HepG2 (cell line): Measurements from ENCODE around the gene ARHGEF9. TPM values are rescaled to one million over a fixed set of nuclear protein-coding genes. Genes with fewer than 3 reads are reported as not detected.

Experiments
- ATAC-seq: fragments of 200-7000 bp; cut with Tn5 transposase; 3 replicates; pipeline ENCODE4 v1.9.1; 2020; ENCODE audit warnings: mild to moderate bottlenecking, moderate library complexity
- BruUV-seq: library from RNA; stranded (reverse); fragments of 400-500 nt; replicated peaks from 2 replicates; lab custom pipeline; 2021; lab: Mats Ljungman, UMichigan
- CTCF ChIA-PET: fragments of 300-600 bp; formaldehyde crosslinking; extraction: SDS; loops from one replicate; lab custom pipeline; 2021; ENCODE audit warnings: low total read pairs, inconsistent platforms, low intra/inter-chr PET ratio; lab: Yijun Ruan, JAX
- POLR2A ChIA-PET: fragments of 350-600 bp; sonication (Branson Sonifier 250); formaldehyde crosslinking; loops from one replicate; lab custom pipeline; 2020; ENCODE audit warnings: antibody characterized with exemption, inconsistent platforms; lab: Yijun Ruan, JAX
- DNase-seq: peaks from one replicate; pipeline ENCODE4 v3.0.0-alpha.2; 2015; ENCODE audit warnings: low spot score
- FAIRE-seq: peaks from 3 replicates; lab custom pipeline; 2011; peaks lifted over from hg19 to GRCh38; lab: Jason Lieb, UNC
- H2AFZ ChIP-seq: one replicate; pipeline ENCODE4 v1.6.1; 2011; ENCODE audit warnings: low read length, inconsistent platforms
- H3K27ac ChIP-seq: fragments of 300-600 bp; 3 replicates; pipeline ENCODE4 v1.8.0; 2011; ENCODE audit warnings: mixed run types, mild to moderate bottlenecking, mixed read lengths, low read length, inconsistent platforms; ENCODE audit not compliant: insufficient read depth; ENCODE audit errors: extremely low read length
- H3K27me3 ChIP-seq, 2 experiments: fragments of 200-600 bp in 1 of 2; 2 replicates in 1 of 2; 3 replicates in 1 of 2; pipeline versions ENCODE4 v1.6.0 to v1.8.0; 2011; ENCODE audit warnings: low read length in 2 of 2, mild to moderate bottlenecking in 2 of 2, moderate library complexity in 2 of 2, inconsistent platforms in 1 of 2; ENCODE audit not compliant: insufficient read depth in 2 of 2, control insufficient read depth in 1 of 2
- H3K36me3 ChIP-seq, 2 experiments: fragments of 200-600 bp in 1 of 2; replicated peaks in 1 of 2; 2 replicates in 1 of 2; 3 replicates in 1 of 2; pipeline versions ENCODE4 v1.5.1 to v1.8.0; 2011; ENCODE audit warnings: low read length in 2 of 2, inconsistent platforms in 1 of 2; ENCODE audit not compliant: insufficient read depth in 2 of 2, control insufficient read depth in 1 of 2
- H3K4me1 ChIP-seq: 2 replicates; pipeline ENCODE4 v1.5.1; 2012; ENCODE audit warnings: low read length, inconsistent platforms; ENCODE audit not compliant: insufficient read depth
- H3K4me2 ChIP-seq: 2 replicates; pipeline ENCODE4 v1.6.0; 2011; ENCODE audit warnings: low read depth, low read length, inconsistent platforms
- H3K4me3 ChIP-seq, 3 experiments: fragments of 200-600 bp in 1 of 3; sonication (generic), shearing (Covaris generic) in 1 of 3; replicated peaks in 1 of 3; 2 replicates each; pipeline ENCODE4 v1.5.1; 2011 to 2016; ENCODE audit warnings: low read length in 3 of 3, inconsistent platforms in 2 of 3, low read depth in 2 of 3, mild to moderate bottlenecking in 2 of 3, control low read depth in 1 of 3, mixed read lengths in 1 of 3; ENCODE audit not compliant: insufficient read depth in 1 of 3
- H3K79me2 ChIP-seq: one replicate; pipeline ENCODE4 v1.6.1; 2011; ENCODE audit warnings: low read length, inconsistent platforms; ENCODE audit not compliant: insufficient read depth
- H3K9ac ChIP-seq: 2 replicates; pipeline ENCODE4 v1.6.0; 2011; ENCODE audit warnings: mild to moderate bottlenecking, low read depth, low read length, inconsistent platforms; ENCODE audit not compliant: insufficient read depth
- H3K9me3 ChIP-seq: 2 replicates; pipeline ENCODE4 v1.5.1; 2012; ENCODE audit warnings: mild to moderate bottlenecking, low read length
- H4K20me1 ChIP-seq: 2 replicates; pipeline ENCODE4 v1.6.0; 2011; ENCODE audit warnings: inconsistent platforms, mild to moderate bottlenecking, low read length, moderate library complexity; ENCODE audit not compliant: insufficient read depth
- ELF3 ChIP-seq: IDR thresholded peaks from 2 replicates; pipeline ENCODE4 v1.6.1; 2016; ENCODE audit warnings: missing genetic modification reagents, missing compliant biosample characterization
- HES4 ChIP-seq: sonication (generic); formaldehyde crosslinking; IDR thresholded peaks from 2 replicates; pipeline ENCODE4 v1.9.0; 2021; ENCODE audit warnings: mild to moderate bottlenecking, missing genetic modification reagents, borderline replicate concordance
- HNRNPUL1 ChIP-seq: fragments of 200-400 bp; formaldehyde crosslinking; IDR thresholded peaks from 2 replicates; pipeline ENCODE4 v1.6.1; 2017; ENCODE audit warnings: low read depth, mild to moderate bottlenecking, low read length, moderate library complexity
- HOXA3 ChIP-seq: sonication (generic); formaldehyde crosslinking; IDR thresholded peaks from 2 replicates; pipeline ENCODE4 v1.5.0; 2020; ENCODE audit warnings: missing genetic modification reagents
- PRDM4 ChIP-seq: sonication (generic); formaldehyde crosslinking; IDR thresholded peaks from 2 replicates; pipeline ENCODE4 v1.9.0; 2021; ENCODE audit warnings: missing genetic modification reagents, borderline replicate concordance
- SIX1 ChIP-seq: sonication (generic); formaldehyde crosslinking; IDR thresholded peaks from 2 replicates; pipeline ENCODE4 v1.4.0; 2020; ENCODE audit warnings: missing genetic modification reagents, borderline replicate concordance
- SP140L ChIP-seq: sonication (generic); formaldehyde crosslinking; IDR thresholded peaks from 2 replicates; pipeline ENCODE4 v1.4.0; 2020; ENCODE audit warnings: missing genetic modification reagents, borderline replicate concordance
- ZBTB49 ChIP-seq: sonication (generic); formaldehyde crosslinking; IDR thresholded peaks from 2 replicates; pipeline ENCODE4 v1.4.0; 2020; ENCODE audit warnings: missing genetic modification reagents, borderline replicate concordance
- ZNF224 ChIP-seq: sonication (generic); formaldehyde crosslinking; IDR thresholded peaks from 2 replicates; pipeline ENCODE4 v1.5.0; 2020; ENCODE audit warnings: mild to moderate bottlenecking, missing genetic modification reagents
- ZNF788 ChIP-seq: sonication (generic); formaldehyde crosslinking; IDR thresholded peaks from 2 replicates; pipeline ENCODE4 v1.5.0; 2020; ENCODE audit warnings: mild to moderate bottlenecking, missing genetic modification reagents, borderline replicate concordance
- WGBS: methylation state at CpG from one replicate; pipeline ENCODE4 v1.1.6; 2017; ENCODE audit warnings: low lambda C conversion rate; 5-methylcytosine and 5-hydroxymethylcytosine counted together
- in situ Hi-C: cut with HindIII; loops from 2 replicates; pipeline ENCODE4 v1.10.0; 2017; ENCODE audit warnings: low pct_unique_long_range_greater_than_20kb; ENCODE audit not compliant: extremely low pct_ligation_motif_present
- intact Hi-C: fragments of 100-400 bp; cut with micrococcal nuclease; formaldehyde crosslinking; loops from one replicate; pipeline ENCODE4 v1.10.0; 2022; ENCODE audit not compliant: unreplicated experiment
- polyA plus RNA-seq, 8 experiments: library from polyadenylated mRNA; depleted of rRNA in 3 of 8; stranded (reverse) in 7 of 8; unstranded in 1 of 8; fragments of >200 nt; fragmentation: Illumina TruSeq in 4 of 8; extraction: Trizol in 4 of 8; gene quantifications; 2 replicates each; pipeline versions ENCODE4 v1.2.1 to v1.2.3, GENCODE V29; 2011 to 2016; ENCODE audit warnings: low read depth in 4 of 8, missing spikeins in 1 of 8, mixed read lengths in 1 of 8; ENCODE audit not compliant: insufficient read depth in 1 of 8
- total RNA-seq, 5 experiments: library from RNA; depleted of rRNA; stranded (reverse); fragments of >200 nt; fragmentation: Illumina TruSeq; extraction: Trizol; gene quantifications; 2 replicates each; pipeline ENCODE4 v1.2.3, GENCODE V29; 2016; ENCODE audit warnings: low read depth in 1 of 5

Gene ARHGEF9
- total and polyA plus RNA-seq, 2 of the 13 experiments (the other 11 are each of a cell fraction or from before 2014, with no cell fraction given): 0.91 to 1.8 TPM

GRCh38 chrX:63751481-63751880 is 33.5 kb downstream of the ARHGEF9 start:
- H3K36me3 ChIP-seq: no peaks in the 10 kb centered on the region
- H3K4me3 ChIP-seq: no peak overlapping the region
- ATAC-seq (no peak), FAIRE-seq (no peak), DNase-seq (no peak)
- H3K9ac ChIP-seq: no peak overlapping the region
- H3K9me3 ChIP-seq: no peaks in the 10 kb centered on the region
- 0 out of 2 replicates have a peak, but pooled peaks cover 5% of the 10 kb centered on the region for H3K4me1 ChIP-seq
- no peaks in the 10 kb centered on the region for H3K79me2 ChIP-seq
- CTCF ChIA-PET: no interaction called here
- H3K4me2 ChIP-seq: no peak overlapping the region
- 100% methylated on average over 2 of the region's 2 CpGs for WGBS
- no peaks in the 10 kb centered on the region for H4K20me1 ChIP-seq
- no peak overlapping the region for H2AFZ ChIP-seq
- no TSS peak for BruUV-seq
- no peaks in the 10 kb centered on the region for H3K27me3 ChIP-seq
- no peak for TF ChIP-seq SP140L
- TF ChIP-seq HNRNPUL1: no peak
- no peak for TF ChIP-seq HOXA3
- no peak for TF ChIP-seq ZNF788 (CRISPR knock-in tag)
- TF ChIP-seq ELF3 (CRISPR knock-in tag): no peak
- TF ChIP-seq HES4 (CRISPR knock-in tag): no peak
- no peak for TF ChIP-seq PRDM4 (CRISPR knock-in tag)
- no peak for TF ChIP-seq ZBTB49 (CRISPR knock-in tag)
- TF ChIP-seq SIX1 (CRISPR knock-in tag): no peak
- no peak for TF ChIP-seq ZNF224 (CRISPR knock-in tag)
- no peak overlapping the region for H3K27ac ChIP-seq
- intact Hi-C loops: no loop called here
- in situ Hi-C loops: no loop called here
- POLR2A ChIA-PET: no interaction called here
